HEK293T (cell line): Measurements from ENCODE around the gene NDUFS3.

Experiments used
- ARNT ChIP-seq: fragments of 450-650 bp; IDR thresholded peaks from 2 replicates; pipeline ENCODE4 v1.6.1; 2017; ENCODE audit warnings: mild to moderate bottlenecking
- BHLHE40 ChIP-seq: fragments of 450-650 bp; IDR thresholded peaks from 2 replicates; pipeline ENCODE4 v1.6.1; 2016; ENCODE audit warnings: mild to moderate bottlenecking, moderate library complexity, borderline replicate concordance
- ELF4 ChIP-seq: fragments of 450-650 bp; IDR thresholded peaks from 2 replicates; pipeline ENCODE4 v1.6.1; 2017; ENCODE audit warnings: antibody characterized with exemption
- FOXA1 ChIP-seq: fragments of 450-650 bp; IDR thresholded peaks from 2 replicates; pipeline ENCODE4 v1.6.1; 2016; ENCODE audit warnings: mild to moderate bottlenecking
- FOXK2 ChIP-seq: fragments of 450-650 bp; IDR thresholded peaks from 2 replicates; pipeline ENCODE4 v1.6.1; 2016; ENCODE audit warnings: mild to moderate bottlenecking
- FOXM1 ChIP-seq: fragments of 450-650 bp; IDR thresholded peaks from 2 replicates; pipeline ENCODE4 v1.6.1; 2017; ENCODE audit warnings: mild to moderate bottlenecking, borderline replicate concordance
- L3MBTL2 ChIP-seq: fragments of 450-650 bp; conservative IDR thresholded peaks from 2 replicates; pipeline ENCODE4 v1.6.1; 2016; ENCODE audit warnings: mild to moderate bottlenecking
- LEF1 ChIP-seq: fragments of 450-650 bp; IDR thresholded peaks from 2 replicates; pipeline ENCODE4 v1.6.1; 2017; ENCODE audit warnings: mild to moderate bottlenecking, borderline replicate concordance
- SP1 ChIP-seq: fragments of 450-650 bp; IDR thresholded peaks from 2 replicates; pipeline ENCODE4 v1.6.1; 2017
- SUZ12 ChIP-seq: fragments of 450-650 bp; IDR thresholded peaks from 2 replicates; pipeline ENCODE4 v1.6.1; 2016; ENCODE audit warnings: mild to moderate bottlenecking
- ZNF384 ChIP-seq: fragments of 450-650 bp; IDR thresholded peaks from 2 replicates; pipeline ENCODE4 v1.6.1; 2016

- TF ChIP-seq FOXA1 = no peak
- no peak for TF ChIP-seq BHLHE40
- TF ChIP-seq FOXM1 = no peak
- TF ChIP-seq ARNT = no peak
- TF ChIP-seq L3MBTL2 = no peak
- TF ChIP-seq ELF4 = no peak
- TF ChIP-seq SUZ12 = no peak
- no peak for TF ChIP-seq SP1
- TF ChIP-seq LEF1 = no peak
- TF ChIP-seq ZNF384 = no peak
- TF ChIP-seq FOXK2 = no peak
These were observed 32.5 kb downstream of the NDUFS3 start for GRCh38 chr11:47611348-47611794.
